Neural cell (in vitro differentiated cells): ENCODE measurements around the gene KRT80. TPM values are rescaled to one million over a fixed set of nuclear protein-coding genes. Genes with fewer than 3 reads are reported as not detected.

Experiments used
- H2AFZ ChIP-seq: fragments of 200-600, 300-800 bp; sonication (generic), shearing (Covaris generic); 2 replicates; pipeline ENCODE4 v1.6.0; 2014; ENCODE audit warnings: low read depth, mild to moderate bottlenecking, antibody characterized with exemption, low read length, moderate library complexity
- H3F3A ChIP-seq: fragments of 200-600 bp; shearing (Covaris generic); 2 replicates; pipeline ENCODE4 v1.6.1; 2016; ENCODE audit warnings: mild to moderate bottlenecking, moderate library complexity, mixed read lengths, antibody characterized with exemption, low read length; ENCODE audit not compliant: insufficient read depth, poor library complexity, severe bottlenecking
- H3K27ac ChIP-seq: fragments of 200-600, 300-800 bp; sonication (generic), shearing (Covaris generic); 2 replicates; pipeline ENCODE4 v1.5.1; 2014; ENCODE audit warnings: mild to moderate bottlenecking, low read length, moderate library complexity
- H3K27me3 ChIP-seq: fragments of 300-800, 200-600 bp; sonication (generic), shearing (Covaris generic); 2 replicates; pipeline ENCODE4 v1.6.0; 2014; ENCODE audit warnings: mild to moderate bottlenecking, low read depth, low read length, moderate library complexity; ENCODE audit not compliant: insufficient read depth
- H3K36me3 ChIP-seq: fragments of 300-800, 200-600 bp; sonication (generic), shearing (Covaris generic); 2 replicates; pipeline ENCODE4 v1.5.1; 2014; ENCODE audit warnings: mild to moderate bottlenecking, antibody characterized with exemption, low read length, moderate library complexity; ENCODE audit not compliant: insufficient read depth
- H3K4me2 ChIP-seq: fragments of 300-800, 200-600 bp; sonication (generic), shearing (Covaris generic); 2 replicates; pipeline ENCODE4 v1.6.0; 2014; ENCODE audit warnings: mild to moderate bottlenecking, low read length
- H3K4me3 ChIP-seq: fragments of 300-800, 200-600 bp; sonication (generic), shearing (Covaris generic); 2 replicates; pipeline ENCODE4 v1.5.1; 2014; ENCODE audit warnings: mild to moderate bottlenecking, low read length, moderate library complexity
- H3K79me2 ChIP-seq: fragments of 200-600 bp; shearing (Covaris generic); replicated peaks from 2 replicates; pipeline ENCODE4 v1.6.0; 2014; ENCODE audit warnings: mild to moderate bottlenecking, low read length, moderate library complexity; ENCODE audit not compliant: insufficient read depth
- H3K9ac ChIP-seq: fragments of 300-800, 200-600 bp; sonication (generic), shearing (Covaris generic); 2 replicates; pipeline ENCODE4 v1.6.1; 2016; ENCODE audit warnings: mild to moderate bottlenecking, low read length, mixed read lengths
- H3K9me2 ChIP-seq: fragments of 200-600 bp; shearing (Covaris generic); 2 replicates; pipeline ENCODE4 v1.6.1; 2016; ENCODE audit warnings: mild to moderate bottlenecking, low read length, mixed read lengths; ENCODE audit not compliant: insufficient read depth
- H3K9me3 ChIP-seq: fragments of 200-600, 300-800 bp; sonication (generic), shearing (Covaris generic); 2 replicates; pipeline ENCODE4 v1.6.1; 2016; ENCODE audit warnings: mild to moderate bottlenecking, mixed run types, low read length, moderate library complexity, mixed read lengths
- H4K20me1 ChIP-seq: fragments of 200-600 bp; shearing (Covaris generic); 2 replicates; pipeline ENCODE4 v1.6.1; 2016; ENCODE audit warnings: mild to moderate bottlenecking, mixed run types; ENCODE audit not compliant: insufficient read depth
- CTCF ChIP-seq: fragments of 450-650 bp; IDR thresholded peaks from 2 replicates; pipeline ENCODE4 v1.5.1; 2014; ENCODE audit warnings: antibody characterized with exemption, mild to moderate bottlenecking, moderate library complexity; ENCODE audit not compliant: poor library complexity, severe bottlenecking
- EP300 ChIP-seq: fragments of 450-650 bp; conservative IDR thresholded peaks from 2 replicates; pipeline ENCODE4 v1.6.1; 2014; ENCODE audit warnings: antibody characterized with exemption, mild to moderate bottlenecking, moderate library complexity; ENCODE audit not compliant: poor library complexity, severe bottlenecking
- EZH2 ChIP-seq: fragments of 200-600, 300-800 bp; shearing (Covaris generic), sonication (generic); IDR thresholded peaks from 2 replicates; pipeline ENCODE4 v1.6.1; 2014; ENCODE audit warnings: antibody characterized with exemption, low read length, borderline replicate concordance, mild to moderate bottlenecking; ENCODE audit not compliant: insufficient read depth, poor library complexity, severe bottlenecking
- MXI1 ChIP-seq: fragments of 450-650 bp; conservative IDR thresholded peaks from 2 replicates; pipeline ENCODE4 v1.6.1; 2014; ENCODE audit warnings: antibody characterized with exemption, mild to moderate bottlenecking; ENCODE audit not compliant: poor library complexity, severe bottlenecking
- POLR2AphosphoS5 ChIP-seq: IDR thresholded peaks from 2 replicates; pipeline ENCODE4 v1.6.1; 2012
- RAD21 ChIP-seq: fragments of 450-650 bp; conservative IDR thresholded peaks from 2 replicates; pipeline ENCODE4 v1.6.1; 2014; ENCODE audit warnings: antibody characterized with exemption, mild to moderate bottlenecking, moderate library complexity
- REST ChIP-seq: IDR thresholded peaks from 2 replicates; pipeline ENCODE4 v1.6.1; 2012; ENCODE audit warnings: borderline replicate concordance
- SMC3 ChIP-seq: fragments of 450-650 bp; conservative IDR thresholded peaks from 2 replicates; pipeline ENCODE4 v1.6.1; 2014; ENCODE audit warnings: antibody characterized with exemption, mild to moderate bottlenecking, moderate library complexity; ENCODE audit not compliant: poor library complexity
- TAF1 ChIP-seq: IDR thresholded peaks from 2 replicates; pipeline ENCODE4 v1.6.1; 2012; ENCODE audit warnings: low read depth
- polyA plus RNA-seq: library from polyadenylated mRNA; depleted of rRNA; stranded (reverse); fragments of >200 nt; gene quantifications from 2 replicates; pipeline ENCODE4 v1.2.3, GENCODE V29; 2014

The KRT80 gene
- polyA plus RNA-seq, 1 donor from 2014 or later: not detected

GRCh38 chr12:52193532-52193931, 1.7 kb upstream of the KRT80 start:
- H3K4me2 ChIP-seq: no peak overlapping the region
- no peak overlapping the region for H2AFZ ChIP-seq

More at GRCh38 chr12:52193532-52193931, 1.7 kb upstream of the KRT80 start:
- Histone ChIP-seq H3K36me3 (no peaks in the 10 kb centered on the region), H3F3A (no peaks in the 10 kb centered on the region), H3K79me2 (no peaks in the 10 kb centered on the region), H3K27ac (no peak overlapping the region), H3K27me3 (no peaks in the 10 kb centered on the region), H4K20me1 (no peaks in the 10 kb centered on the region), H3K9me3 (no peaks in the 10 kb centered on the region), H3K9me2 (no peaks in the 10 kb centered on the region), H3K9ac (no peak overlapping the region), H3K4me3 (no peak overlapping the region)
- TF ChIP-seq TAF1 (no peak), REST (no peak), RAD21 (no peak), SMC3 (no peak), EP300 (no peak), MXI1 (no peak), EZH2 (no peak), CTCF (no peak), POLR2AphosphoS5 (no peak)
